ENCODE data around the gene FAM98A.

Gene FAM98A

DNA sequence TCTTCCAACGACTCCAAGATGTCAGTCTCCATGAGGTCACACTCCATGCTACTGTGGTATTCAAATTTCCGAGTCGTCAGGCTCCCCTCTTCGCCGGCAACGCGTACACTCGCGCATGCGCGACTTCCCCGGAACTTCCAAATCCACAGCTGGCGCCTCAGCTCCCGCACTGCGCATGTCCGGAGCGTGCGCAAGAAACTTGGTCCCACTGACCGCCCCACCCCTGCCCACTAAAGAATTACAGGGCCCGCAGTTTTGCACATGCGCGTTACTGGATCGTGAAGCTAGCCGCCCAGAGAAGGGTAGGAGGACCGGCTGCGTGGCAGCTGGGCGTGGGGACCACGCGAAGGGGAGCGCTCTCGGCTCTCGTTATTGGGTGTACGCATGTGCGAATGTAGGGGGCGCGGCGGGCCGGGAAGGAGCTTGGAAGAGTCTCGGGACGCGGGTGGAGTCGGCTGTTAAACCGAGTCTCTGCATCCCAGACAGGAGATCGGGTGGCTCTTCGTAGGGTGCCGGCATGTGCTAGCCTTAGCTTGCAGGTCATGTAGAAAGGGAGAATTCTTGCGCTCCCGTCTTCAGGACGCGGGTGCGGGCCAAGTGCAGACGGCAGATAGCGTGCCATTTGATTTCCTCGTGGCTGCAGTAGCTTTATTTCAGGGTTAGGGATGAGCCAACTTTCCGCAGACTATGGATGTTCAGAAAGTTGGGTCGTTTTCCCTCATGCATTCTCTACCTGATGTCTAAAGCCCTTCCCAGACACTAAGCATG is at the start of gene FAM98A:
Gene FAM98A (minus strand): TSS at position 125 of the 768 bp plus-strand sequence. CDS start 78 bp downstream, at position 47.
- no peaks in the 10 kb centered on the region for H3K27me3 ChIP-seq (ENCODE audit: control insufficient read depth, insufficient read depth, low read length)
- peaks cover 22% of the 10 kb centered on the region for H3K4me1 ChIP-seq (ENCODE audit: control insufficient read depth, insufficient read depth, low read length)
- peak within 1 kb of the TSS; percentile 8; the same call in 1 of the 2 replicates for H3K27ac ChIP-seq (ENCODE audit: low read depth, low read length)
- H3K4me3 ChIP-seq (ENCODE audit: low read depth, low read length), result peak within 1 kb of the TSS; percentile 93
- H3K9me3 ChIP-seq (ENCODE audit: control insufficient read depth, insufficient read depth, low read depth, low read length), result no peaks in the 10 kb centered on the region
- H3K36me3 ChIP-seq (ENCODE audit: control insufficient read depth, insufficient read depth, low read length), result peaks cover 7% of the 10 kb centered on the region; the same call in 1 of the 2 replicates
- H3K9ac ChIP-seq (ENCODE audit: low read length), result peak within 1 kb of the TSS; percentile 75

DNA sequence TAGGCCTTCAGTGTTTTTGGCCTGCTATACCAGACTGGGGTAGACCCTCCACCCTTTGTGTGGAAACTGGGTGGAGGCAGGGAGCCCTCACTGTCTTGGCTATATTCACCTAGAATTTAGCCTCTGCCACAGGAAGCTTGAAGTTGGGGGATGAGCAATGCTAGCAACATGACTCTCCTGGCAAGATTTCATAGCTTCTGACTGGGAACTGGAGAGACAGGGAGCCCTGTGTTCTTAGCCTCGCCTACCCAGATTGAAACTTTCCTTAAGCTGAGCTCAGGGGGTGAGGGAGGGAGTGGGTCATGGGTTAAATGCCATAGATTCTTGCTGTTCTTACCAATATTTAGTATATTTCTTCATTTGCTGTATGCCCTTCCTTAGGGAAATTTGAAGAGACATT is 46.8 kb upstream of the FAM98A start:
- H3K27me3 ChIP-seq (ENCODE audit: control insufficient read depth, insufficient read depth, low read length), result no peaks in the 10 kb centered on the region
- no peaks in the 10 kb centered on the region for H3K4me1 ChIP-seq (ENCODE audit: control insufficient read depth, insufficient read depth, low read length)
- H3K9ac ChIP-seq (ENCODE audit: low read length), result no peak overlapping the region
- H3K9me3 ChIP-seq (ENCODE audit: control insufficient read depth, insufficient read depth, low read depth, low read length), result peaks cover 3% of the 10 kb centered on the region; the same call in 1 of the 2 replicates
- no peak overlapping the region for H3K27ac ChIP-seq (ENCODE audit: low read depth, low read length)
- no peak overlapping the region for H3K4me3 ChIP-seq (ENCODE audit: low read depth, low read length)
- H3K36me3 ChIP-seq (ENCODE audit: control insufficient read depth, insufficient read depth, low read length), result no peaks in the 10 kb centered on the region

DNA sequence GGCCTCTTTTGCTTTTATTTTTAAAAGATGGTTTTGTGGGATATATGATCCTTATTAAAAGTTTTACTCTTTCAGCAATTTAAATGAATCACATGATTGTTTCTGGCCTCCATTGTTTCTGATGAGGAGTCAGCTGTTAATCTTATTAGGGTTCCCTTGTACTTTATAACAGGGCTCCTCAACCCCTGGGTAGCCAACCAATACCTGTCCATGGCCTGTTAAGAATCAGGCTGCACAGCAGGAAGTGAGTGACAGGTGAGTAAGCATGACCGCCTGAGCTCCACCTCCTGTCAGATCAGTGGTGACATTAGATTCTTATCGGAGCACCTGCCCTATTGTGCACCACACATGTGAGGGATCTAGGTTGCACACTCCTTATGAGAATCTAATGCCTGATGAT is 45.1 kb upstream of the FAM98A start:
- Histone ChIP-seq H3K9ac (ENCODE audit: low read length) (no peak overlapping the region), H3K27ac (ENCODE audit: low read depth, low read length) (no peak overlapping the region), H3K27me3 (ENCODE audit: control insufficient read depth, insufficient read depth, low read length) (no peaks in the 10 kb centered on the region), H3K4me1 (ENCODE audit: control insufficient read depth, insufficient read depth, low read length) (no peaks in the 10 kb centered on the region), H3K9me3 (ENCODE audit: control insufficient read depth, insufficient read depth, low read depth, low read length) (peaks cover 5% of the 10 kb centered on the region; the same call in 1 of the 2 replicates), H3K4me3 (ENCODE audit: low read depth, low read length) (no peak overlapping the region), H3K36me3 (ENCODE audit: control insufficient read depth, insufficient read depth, low read length) (no peaks in the 10 kb centered on the region)

DNA sequence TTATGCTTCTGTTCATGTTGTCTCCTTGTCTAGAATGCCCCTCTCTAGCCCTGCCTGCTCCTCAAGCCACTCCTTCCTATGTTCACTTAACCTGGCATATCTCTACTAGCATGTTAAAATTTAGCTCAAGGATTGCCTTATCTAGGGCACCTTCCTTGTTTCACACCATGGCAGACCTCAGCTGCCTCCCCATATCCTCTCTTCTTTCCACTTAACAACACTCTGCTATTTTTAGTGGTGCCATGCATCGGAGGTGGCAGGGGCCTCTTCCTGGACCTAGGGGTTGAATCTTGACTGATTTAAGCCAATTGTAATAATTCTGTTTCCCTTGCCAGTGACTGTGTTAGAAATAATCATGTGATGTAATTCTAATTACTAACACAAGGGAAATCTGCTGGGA is 36.9 kb upstream of the FAM98A start:
- Histone ChIP-seq H3K4me1 (ENCODE audit: control insufficient read depth, insufficient read depth, low read length) (peaks cover 4% of the 10 kb centered on the region; the same call in 1 of the 2 replicates), H3K9ac (ENCODE audit: low read length) (no peak overlapping the region), H3K27me3 (ENCODE audit: control insufficient read depth, insufficient read depth, low read length) (no peaks in the 10 kb centered on the region), H3K9me3 (ENCODE audit: control insufficient read depth, insufficient read depth, low read depth, low read length) (peaks cover 2% of the 10 kb centered on the region; the same call in 1 of the 2 replicates), H3K27ac (ENCODE audit: low read depth, low read length) (no peak overlapping the region), H3K4me3 (ENCODE audit: low read depth, low read length) (no peak overlapping the region), H3K36me3 (ENCODE audit: control insufficient read depth, insufficient read depth, low read length) (no peaks in the 10 kb centered on the region)

DNA sequence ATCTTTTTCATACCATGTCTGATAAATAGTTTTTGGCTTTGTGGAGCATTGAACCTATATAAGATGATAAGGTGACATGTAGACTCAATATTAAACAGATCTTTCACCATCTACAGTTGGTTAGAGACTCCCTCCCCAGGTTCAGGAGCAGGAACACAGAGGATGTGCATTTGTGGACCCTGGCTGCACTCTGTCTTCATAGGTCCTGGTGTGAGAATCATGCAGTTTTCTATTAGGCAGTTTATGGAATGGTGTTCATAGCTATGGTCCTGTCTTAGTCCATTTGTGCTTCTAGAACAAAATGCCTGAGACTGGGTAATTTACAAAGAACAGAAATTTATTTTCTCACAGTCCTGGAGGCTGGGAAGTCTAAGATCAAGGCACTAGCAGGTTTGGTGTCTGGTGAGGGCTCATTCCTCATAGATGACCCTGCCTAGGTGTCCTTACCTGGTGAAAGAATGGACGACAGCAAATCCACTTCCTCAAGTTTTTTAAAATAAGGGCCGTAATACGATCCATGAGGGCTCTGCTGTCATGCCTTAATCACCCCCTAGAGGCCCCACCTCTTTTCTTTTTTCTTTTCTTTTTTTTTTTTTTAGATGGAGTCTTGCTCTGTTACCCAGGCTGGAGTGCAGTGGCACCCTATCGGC is 35.3 kb upstream of the FAM98A start:
- Histone ChIP-seq H3K9ac (ENCODE audit: low read length) (no peak overlapping the region), H3K27ac (ENCODE audit: low read depth, low read length) (no peak overlapping the region), H3K4me3 (ENCODE audit: low read depth, low read length) (no peak overlapping the region), H3K27me3 (ENCODE audit: control insufficient read depth, insufficient read depth, low read length) (no peaks in the 10 kb centered on the region), H3K4me1 (ENCODE audit: control insufficient read depth, insufficient read depth, low read length) (peaks cover 4% of the 10 kb centered on the region; the same call in 1 of the 2 replicates), H3K9me3 (ENCODE audit: control insufficient read depth, insufficient read depth, low read depth, low read length) (no peaks in the 10 kb centered on the region; the same call in 1 of the 2 replicates), H3K36me3 (ENCODE audit: control insufficient read depth, insufficient read depth, low read length) (no peaks in the 10 kb centered on the region)

DNA sequence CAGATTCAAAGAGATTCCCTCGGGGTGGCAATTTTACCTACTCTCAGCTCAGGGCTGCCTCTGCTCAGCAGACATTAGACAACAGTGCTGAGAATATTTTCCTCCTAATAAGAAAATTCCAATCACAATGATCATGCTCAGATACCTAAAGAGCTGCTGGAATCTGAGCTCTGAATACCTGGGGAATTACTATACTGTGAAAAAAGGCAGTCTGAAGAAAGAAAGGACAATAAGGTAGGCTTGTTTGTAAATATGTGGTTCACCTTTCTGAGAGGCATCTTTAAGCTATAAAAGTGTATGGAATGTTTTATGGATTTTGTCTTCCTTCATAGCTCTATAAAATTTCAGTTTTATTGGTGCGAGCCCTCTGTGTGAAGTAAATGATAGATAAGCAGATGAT is 34.2 kb upstream of the FAM98A start:
- H3K27me3 ChIP-seq (ENCODE audit: control insufficient read depth, insufficient read depth, low read length), result no peaks in the 10 kb centered on the region
- no peak overlapping the region for H3K27ac ChIP-seq (ENCODE audit: low read depth, low read length)
- no peaks in the 10 kb centered on the region; the same call in 1 of the 2 replicates for H3K9me3 ChIP-seq (ENCODE audit: control insufficient read depth, insufficient read depth, low read depth, low read length)
- H3K4me1 ChIP-seq (ENCODE audit: control insufficient read depth, insufficient read depth, low read length), result peaks cover 4% of the 10 kb centered on the region; the same call in 1 of the 2 replicates
- no peaks in the 10 kb centered on the region for H3K36me3 ChIP-seq (ENCODE audit: control insufficient read depth, insufficient read depth, low read length)
- H3K4me3 ChIP-seq (ENCODE audit: low read depth, low read length), result no peak overlapping the region
- no peak overlapping the region for H3K9ac ChIP-seq (ENCODE audit: low read length)

DNA sequence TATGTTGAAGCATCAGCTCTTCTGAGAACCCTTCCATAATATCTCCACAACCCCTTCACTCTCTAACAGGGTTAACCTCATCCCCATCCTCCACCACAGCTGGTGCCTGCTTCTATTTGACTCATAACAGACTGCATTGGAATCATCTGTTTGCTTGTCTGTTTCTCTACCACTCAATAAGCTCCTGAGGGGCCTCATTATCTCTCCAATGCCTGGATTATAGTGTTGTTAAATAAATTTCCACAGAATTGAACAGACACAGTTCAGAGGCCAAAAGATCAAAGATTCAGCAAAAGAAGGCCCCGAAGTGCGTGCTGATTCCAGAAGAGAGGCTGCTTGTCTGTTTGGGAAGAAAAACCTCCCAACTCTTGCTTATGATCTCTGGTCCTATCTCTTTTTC is 33.7 kb upstream of the FAM98A start:
- Histone ChIP-seq H3K4me1 (ENCODE audit: control insufficient read depth, insufficient read depth, low read length) (peaks cover 4% of the 10 kb centered on the region; the same call in 1 of the 2 replicates), H3K36me3 (ENCODE audit: control insufficient read depth, insufficient read depth, low read length) (no peaks in the 10 kb centered on the region), H3K27me3 (ENCODE audit: control insufficient read depth, insufficient read depth, low read length) (no peaks in the 10 kb centered on the region), H3K9ac (ENCODE audit: low read length) (no peak overlapping the region), H3K9me3 (ENCODE audit: control insufficient read depth, insufficient read depth, low read depth, low read length) (no peaks in the 10 kb centered on the region; the same call in 1 of the 2 replicates), H3K27ac (ENCODE audit: low read depth, low read length) (no peak overlapping the region), H3K4me3 (ENCODE audit: low read depth, low read length) (no peak overlapping the region)

DNA sequence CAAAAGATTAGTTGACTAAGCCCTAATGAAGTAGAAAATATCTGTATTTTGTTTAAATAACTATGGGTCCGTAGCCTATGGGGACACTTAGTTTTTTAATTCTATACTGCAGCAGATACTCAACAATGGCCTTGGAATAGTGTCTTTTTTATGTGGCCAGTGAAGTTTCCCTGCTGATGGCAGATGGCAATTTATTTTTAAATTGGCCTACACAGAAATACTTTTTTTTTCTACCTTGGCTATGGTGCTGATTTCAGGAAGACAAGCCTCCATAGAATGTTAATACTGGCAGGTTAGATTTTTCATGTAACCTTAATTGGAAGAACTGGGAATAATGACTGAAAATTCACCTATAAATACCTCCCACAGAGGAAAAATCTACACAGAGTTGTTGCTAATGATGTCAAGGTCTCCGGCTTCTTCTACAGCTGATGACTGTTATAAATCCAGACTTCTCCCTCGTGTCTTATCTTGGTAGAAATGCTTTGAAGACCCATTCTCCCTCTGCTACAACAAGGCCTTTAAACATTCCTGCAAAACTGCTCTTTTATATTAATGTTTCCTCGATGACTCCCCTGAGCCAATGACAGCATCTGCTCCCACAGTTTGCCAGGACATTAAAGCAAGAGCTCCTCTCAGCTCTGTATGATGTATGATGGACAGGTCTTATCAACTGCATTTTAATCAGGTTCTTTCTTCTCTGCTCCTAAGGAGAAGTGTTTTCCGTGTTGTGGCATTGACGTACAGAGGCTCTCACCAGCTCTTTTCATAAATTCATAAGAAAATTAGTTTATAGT is 29.1 kb upstream of the FAM98A start:
- Histone ChIP-seq H3K4me1 (ENCODE audit: control insufficient read depth, insufficient read depth, low read length) (no peaks in the 10 kb centered on the region), H3K9me3 (ENCODE audit: control insufficient read depth, insufficient read depth, low read depth, low read length) (no peaks in the 10 kb centered on the region), H3K4me3 (ENCODE audit: low read depth, low read length) (no peak overlapping the region), H3K9ac (ENCODE audit: low read length) (no peak overlapping the region), H3K27me3 (ENCODE audit: control insufficient read depth, insufficient read depth, low read length) (no peaks in the 10 kb centered on the region), H3K27ac (ENCODE audit: low read depth, low read length) (no peak overlapping the region), H3K36me3 (ENCODE audit: control insufficient read depth, insufficient read depth, low read length) (no peaks in the 10 kb centered on the region)

DNA sequence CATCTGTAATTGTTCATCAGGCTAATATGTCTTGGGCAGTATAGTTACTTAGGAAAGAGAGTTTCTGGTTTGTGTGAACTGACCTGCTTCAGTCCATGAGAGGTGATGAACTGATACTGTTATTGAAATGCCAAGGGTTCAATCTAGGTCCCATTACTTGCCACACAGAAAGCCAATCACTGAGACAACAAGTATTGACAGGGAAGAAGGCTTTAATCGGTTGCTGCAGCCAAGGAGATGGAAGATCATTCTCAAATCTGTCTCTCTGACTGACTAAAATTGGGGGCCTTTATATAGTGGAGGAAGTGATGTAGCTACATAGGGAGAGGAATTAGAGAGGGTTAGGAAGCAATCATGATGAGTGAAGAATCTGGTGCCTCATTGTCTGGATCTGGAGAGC is 19.9 kb upstream of the FAM98A start:
- no peaks in the 10 kb centered on the region for H3K27me3 ChIP-seq (ENCODE audit: control insufficient read depth, insufficient read depth, low read length)
- H3K9ac ChIP-seq (ENCODE audit: low read length), result no peak overlapping the region
- peaks cover 52% of the 10 kb centered on the region for H3K9me3 ChIP-seq (ENCODE audit: control insufficient read depth, insufficient read depth, low read depth, low read length)
- H3K4me3 ChIP-seq (ENCODE audit: low read depth, low read length), result no peak overlapping the region
- H3K4me1 ChIP-seq (ENCODE audit: control insufficient read depth, insufficient read depth, low read length), result peaks cover 5% of the 10 kb centered on the region; the same call in 1 of the 2 replicates
- H3K27ac ChIP-seq (ENCODE audit: low read depth, low read length), result no peak overlapping the region
- H3K36me3 ChIP-seq (ENCODE audit: control insufficient read depth, insufficient read depth, low read length), result peaks cover 30% of the 10 kb centered on the region

DNA sequence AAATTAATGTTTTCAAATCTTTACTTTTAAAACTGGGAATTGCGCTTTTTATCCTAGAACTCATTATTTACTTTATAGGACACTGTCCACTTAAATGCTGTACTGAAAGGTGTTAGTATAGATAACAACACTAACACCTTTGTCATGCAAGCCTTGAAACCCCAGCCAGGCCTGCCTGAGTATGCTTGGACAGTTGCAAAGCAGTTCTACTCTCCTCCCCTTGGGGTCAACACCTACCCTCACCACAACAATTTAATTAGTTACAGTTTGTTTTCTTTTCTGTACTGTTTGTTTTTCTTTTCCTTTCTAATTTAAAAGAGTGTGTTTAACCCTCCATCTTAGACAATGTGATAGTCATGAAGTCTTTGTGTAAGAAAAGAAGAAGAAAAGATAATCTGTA is 18.9 kb upstream of the FAM98A start:
- H3K27me3 ChIP-seq (ENCODE audit: control insufficient read depth, insufficient read depth, low read length), result no peaks in the 10 kb centered on the region

More for the DNA sequence above, 18.9 kb upstream of the FAM98A start:
- H3K27ac ChIP-seq (ENCODE audit: low read depth, low read length), result no peak overlapping the region
- peaks cover 8% of the 10 kb centered on the region; the same call in 1 of the 2 replicates for H3K4me1 ChIP-seq (ENCODE audit: control insufficient read depth, insufficient read depth, low read length)
- H3K4me3 ChIP-seq (ENCODE audit: low read depth, low read length), result no peak overlapping the region
- no peak overlapping the region for H3K9ac ChIP-seq (ENCODE audit: low read length)
- peaks cover 30% of the 10 kb centered on the region for H3K36me3 ChIP-seq (ENCODE audit: control insufficient read depth, insufficient read depth, low read length)
- H3K9me3 ChIP-seq (ENCODE audit: control insufficient read depth, insufficient read depth, low read depth, low read length), result peaks cover 54% of the 10 kb centered on the region

All from HUES6 (cell line).